DMS53 (cell line): ENCODE measurements around the gene RAB11FIP4.

Experiments used
- DNase-seq: peaks from one replicate; lab custom pipeline; 2025; lab: John Stamatoyannopoulos, UW

RAB11FIP4 gene

DNA sequence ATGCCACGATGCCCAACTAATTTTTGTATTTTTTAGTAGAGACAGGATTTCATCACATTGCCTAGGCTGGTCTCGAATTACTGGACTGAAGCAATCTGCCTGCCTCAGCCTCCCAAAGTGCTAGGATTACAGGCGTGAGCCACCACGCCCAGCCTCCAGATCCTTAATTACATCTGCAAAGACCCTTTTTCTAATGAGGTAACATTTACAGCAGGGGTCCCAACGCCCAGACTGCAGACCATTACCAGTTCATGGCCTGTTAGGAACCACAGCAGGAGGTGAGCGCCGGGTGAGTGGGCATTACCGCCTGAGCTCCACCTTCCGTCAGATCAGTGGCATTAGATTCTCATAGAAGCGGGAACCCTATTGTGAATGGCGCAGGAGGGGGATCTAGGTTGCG lies 4.0 kb upstream of the RAB11FIP4 start:
- no peak for DNase-seq

DNA sequence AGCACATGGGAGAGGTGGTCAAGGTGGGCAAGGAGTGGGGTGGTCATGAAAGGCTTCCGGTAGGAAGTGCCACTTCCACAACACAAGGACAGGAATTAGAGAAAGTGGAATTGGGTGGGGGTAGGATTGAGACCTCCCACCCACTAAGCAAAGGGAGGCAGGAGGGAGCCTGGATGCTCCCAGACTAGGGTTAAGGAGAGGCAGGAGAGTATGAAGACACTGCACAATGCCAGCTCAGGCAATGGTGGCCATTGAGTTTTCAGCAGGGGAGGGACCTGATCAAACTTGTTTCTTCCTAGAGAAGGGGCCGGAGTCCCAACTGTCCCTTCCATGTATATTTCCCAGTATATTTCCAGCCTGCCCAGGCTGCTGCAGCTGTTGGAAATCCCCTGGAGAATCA lies 3.1 kb upstream of the RAB11FIP4 start:
- no peak for DNase-seq

DNA sequence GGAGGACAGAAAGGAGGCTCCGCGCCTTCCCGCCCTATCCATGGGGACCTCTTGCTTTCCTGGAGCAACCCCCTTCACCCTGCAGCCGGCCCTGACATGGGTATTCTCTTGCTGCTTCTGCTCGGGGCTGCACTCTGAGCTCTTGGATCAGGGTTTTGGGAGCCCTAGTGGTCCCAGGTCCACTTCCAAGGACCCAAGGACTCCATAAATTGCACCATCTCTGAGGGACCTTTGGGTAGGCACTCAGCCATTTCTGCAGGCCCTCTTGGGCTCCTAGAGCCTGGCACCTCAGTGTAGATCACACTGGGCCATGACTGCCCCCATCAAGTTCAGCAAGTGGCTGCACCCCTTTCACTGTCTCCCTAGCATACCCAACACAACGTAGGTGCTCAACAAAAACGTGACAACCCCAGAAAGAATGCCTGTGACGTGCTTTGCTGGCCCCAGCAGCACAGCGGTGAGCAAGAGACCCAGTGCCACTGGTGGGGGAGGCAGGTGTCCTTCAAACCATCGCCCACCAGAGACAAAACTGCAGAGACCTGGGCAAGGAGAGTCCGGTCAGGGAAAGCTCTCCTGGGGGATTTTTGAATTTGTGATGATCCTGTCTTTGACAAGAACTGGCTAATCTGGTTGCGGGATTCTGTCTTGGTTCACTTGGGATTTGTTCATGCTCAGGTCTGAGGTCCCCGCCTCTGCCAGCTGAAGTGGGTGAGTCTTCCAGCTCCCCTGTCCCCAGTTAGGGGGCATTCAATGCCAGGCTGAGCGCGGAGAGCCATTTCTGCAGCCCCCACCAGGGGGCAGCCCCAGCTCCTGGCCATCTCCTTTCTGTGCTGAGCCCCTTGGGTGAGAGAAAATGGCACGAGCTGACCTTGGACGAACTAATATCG lies 2.5 kb upstream of the RAB11FIP4 start:
- peak; percentile 57 for DNase-seq

DNA sequence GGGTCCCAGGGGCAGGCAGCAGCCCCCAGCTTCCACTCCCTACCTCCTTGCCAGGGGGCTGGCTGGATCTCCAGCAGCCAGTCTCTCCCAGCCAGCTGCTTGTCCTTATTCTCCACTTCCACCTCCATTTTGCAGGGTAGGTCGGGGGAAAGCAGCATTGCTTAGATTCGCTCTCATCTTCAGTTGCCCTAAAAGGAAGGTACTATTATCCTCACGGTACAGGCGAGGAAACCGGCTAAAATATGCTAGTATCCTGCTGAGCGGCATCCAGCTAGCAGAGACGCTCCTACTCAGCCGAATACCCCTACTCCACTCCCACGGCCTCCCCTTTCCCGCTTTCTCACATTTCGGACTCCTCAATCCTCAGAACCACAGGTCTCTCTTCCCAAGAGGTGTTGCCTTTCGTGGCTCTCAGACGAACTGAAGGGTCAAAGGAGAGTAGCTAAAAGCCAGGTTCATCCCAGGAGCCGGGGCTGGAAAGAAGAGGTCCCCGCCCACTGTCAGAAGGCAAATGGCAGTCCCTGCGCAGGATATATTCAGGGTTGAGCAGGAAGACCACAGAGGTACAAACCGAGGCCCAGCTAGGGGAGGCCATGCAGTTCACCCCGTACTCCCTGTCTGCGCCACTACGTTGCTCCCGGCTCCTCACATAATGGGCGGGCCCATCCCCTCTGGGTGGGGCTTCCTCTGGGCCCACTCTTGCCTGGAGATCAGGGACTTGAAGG lies 1.7 kb upstream of the RAB11FIP4 start:
- DNase-seq: peak; percentile 57

DNA sequence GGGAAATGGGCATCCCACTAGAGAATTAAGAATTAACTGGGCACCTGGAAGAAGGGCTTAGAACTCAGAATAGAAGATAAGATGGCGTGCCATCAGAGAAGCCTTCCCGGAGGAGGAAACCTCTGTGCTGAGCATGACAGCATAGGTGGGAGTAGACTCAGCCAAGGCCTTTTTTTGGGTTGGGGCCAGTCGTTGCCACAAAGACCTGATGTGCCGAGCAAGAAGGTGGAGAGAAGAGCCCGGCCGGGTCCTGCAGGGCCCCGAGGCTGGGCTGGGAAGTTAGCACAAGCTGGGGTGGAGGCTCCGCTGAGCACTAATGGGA lies 1.1 kb upstream of the RAB11FIP4 start:
- no peak for DNase-seq

DNA sequence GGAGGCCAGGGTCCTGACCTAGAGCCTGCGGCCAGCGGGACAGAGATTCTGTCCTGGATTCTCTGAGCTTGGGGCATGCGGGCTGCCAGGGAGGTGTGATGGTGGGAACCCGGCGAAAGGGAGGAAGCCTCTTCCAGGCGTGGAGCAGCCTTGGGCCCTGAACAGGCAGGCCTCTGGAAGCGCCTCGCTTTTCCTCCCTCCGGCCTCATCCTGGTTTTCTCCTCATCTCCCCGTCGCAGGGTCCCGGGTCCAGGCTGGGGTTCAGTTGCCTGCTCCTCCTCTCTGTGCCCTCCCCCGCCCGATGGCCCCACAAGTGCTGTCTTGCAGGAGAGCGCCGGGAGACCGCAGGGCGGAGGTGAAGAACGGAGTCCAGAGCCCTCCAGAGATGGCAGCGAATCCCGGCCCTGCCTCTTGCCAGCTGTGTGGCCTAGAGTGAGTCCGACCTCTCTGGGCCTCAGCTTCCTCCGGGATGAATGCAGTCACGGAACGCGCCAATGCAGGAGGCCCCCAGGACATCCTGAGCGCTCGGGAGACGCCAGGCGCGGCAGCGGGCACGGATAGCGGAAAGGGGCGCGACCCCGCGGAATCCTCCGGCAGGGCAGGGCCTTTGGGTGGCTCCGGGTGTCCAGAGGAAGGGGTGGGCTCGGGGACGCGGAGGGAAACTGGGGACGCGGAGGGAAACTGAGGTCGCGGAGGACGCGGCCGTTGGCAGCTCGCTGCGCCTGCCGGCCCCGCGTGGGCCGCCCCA lies 553 bp upstream of the RAB11FIP4 start:
- DNase-seq: peak; percentile 43

DNA sequence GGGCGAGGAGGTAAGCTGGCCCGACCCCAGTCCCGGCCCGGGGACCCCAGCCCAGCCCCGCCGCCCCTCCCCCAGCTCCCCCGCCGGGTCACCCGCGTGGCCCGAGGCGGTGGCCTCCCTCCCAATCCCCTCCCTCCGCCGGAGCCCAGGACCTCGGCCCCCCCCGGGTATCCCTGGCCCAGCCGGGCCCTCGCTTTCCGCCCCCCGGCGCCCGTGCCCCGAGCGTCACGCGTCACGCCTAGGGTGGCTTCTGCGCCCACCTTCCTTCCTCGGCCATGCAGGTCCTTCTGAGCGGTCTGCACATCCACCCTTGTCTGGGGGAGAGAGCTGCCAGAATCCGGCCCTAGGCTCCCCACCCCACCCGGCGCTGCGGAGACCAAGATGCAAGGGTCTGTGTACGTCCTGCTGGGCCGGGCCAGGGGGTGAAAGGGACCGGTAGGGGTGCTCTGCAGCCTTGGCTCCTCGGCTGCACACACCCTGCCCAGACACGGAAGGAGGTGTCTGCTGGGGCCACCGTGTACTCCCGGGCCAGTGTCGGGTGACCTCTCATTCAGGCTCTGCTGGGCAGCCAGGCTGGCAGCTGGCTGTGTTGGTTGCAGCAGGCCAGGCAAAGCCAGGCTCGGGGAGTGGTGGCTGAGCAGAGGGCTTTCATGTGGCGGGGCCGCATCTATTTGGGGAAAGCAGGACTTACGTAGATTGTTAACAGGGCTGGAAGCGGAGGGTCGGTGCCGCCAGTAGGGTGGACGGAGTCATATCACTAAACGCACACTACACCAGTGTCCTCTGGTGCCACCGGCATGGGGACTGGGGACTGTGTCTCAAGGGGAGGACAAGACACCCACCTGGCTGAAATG lies 754 bp downstream of the RAB11FIP4 start:
- DNase-seq: peak; percentile 42

DNA sequence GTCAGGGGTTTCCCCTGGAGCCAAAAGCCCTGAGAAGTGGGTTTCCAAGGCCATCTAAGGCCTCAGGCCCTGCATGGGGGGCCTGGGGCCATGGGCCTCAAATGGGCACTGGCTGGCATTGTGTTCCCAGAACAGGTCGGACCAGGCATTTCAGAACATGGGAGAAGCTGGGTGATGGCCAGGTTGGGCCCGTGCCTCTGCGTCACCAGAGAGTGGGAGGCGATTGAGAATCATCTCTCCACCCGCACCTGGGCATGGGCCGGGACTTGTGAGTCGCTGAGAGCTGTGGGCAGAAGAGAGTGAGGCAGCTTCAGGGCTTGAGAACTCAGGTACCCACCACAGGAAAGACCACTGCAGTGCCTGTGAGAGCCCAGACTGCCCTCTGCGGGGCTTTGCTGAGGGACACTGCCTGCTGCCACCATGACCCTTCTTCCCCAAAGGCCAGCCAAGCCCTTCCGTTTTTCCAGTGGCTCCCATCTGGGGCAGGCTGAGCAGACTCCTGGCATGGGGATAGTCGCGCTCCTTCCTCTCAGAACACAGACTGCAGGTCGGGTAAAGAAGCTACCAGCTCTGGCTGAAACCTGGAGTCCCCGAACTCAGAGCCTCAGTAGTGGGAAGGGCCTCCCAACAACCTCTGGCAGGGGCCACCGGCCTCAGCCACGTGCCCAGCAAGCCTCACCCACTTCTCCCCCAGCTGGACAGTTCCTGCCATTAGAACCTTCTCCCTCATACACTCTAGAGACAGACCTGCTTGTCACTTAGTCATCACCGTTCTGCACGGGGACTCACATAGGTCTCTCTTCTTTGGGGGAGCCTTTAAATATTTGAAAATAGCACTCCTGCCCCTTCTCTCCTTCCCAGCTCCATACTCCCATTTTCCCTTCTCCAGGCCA lies 1.6 kb downstream of the RAB11FIP4 start:
- no peak for DNase-seq

DNA sequence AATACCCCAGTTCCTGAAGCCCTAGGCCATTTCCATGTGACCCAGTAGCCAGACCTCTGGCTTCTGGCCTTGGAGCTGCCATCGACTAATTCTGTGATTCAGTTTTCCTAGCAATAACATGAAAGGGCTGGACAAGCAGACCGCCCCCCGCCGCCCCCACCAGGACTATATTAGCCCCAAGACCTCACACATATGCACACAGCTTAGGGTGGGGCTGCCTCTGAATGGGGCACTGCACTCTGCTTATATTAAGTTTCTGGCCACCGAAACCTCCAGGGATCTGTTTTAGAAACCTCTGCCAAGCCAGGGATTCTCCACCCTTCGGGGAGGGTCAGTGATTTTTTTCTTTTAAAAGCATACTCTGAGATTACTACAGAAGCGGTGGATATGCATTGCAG lies 2.3 kb downstream of the RAB11FIP4 start:
- DNase-seq: no peak

DNA sequence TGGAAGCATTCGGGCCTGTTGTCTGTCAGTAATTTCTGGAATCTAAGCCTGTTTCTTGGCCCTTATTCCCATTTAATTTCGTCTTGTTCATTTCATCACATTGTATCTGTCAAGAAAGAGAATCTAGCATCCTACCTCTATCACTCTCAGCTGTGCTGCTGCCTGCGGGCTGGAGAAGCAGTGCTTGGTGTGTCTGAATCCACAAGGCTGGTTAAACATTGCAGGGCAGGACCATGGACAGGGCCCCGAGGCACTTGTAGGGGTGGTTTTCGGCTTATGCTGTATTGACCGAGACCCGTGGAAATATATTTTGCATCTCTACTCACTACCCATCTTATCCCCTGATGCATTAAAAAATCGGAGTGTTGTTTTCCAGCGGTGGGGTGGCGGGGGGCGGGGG lies 3.1 kb downstream of the RAB11FIP4 start:
- DNase-seq: no peak

DNA sequence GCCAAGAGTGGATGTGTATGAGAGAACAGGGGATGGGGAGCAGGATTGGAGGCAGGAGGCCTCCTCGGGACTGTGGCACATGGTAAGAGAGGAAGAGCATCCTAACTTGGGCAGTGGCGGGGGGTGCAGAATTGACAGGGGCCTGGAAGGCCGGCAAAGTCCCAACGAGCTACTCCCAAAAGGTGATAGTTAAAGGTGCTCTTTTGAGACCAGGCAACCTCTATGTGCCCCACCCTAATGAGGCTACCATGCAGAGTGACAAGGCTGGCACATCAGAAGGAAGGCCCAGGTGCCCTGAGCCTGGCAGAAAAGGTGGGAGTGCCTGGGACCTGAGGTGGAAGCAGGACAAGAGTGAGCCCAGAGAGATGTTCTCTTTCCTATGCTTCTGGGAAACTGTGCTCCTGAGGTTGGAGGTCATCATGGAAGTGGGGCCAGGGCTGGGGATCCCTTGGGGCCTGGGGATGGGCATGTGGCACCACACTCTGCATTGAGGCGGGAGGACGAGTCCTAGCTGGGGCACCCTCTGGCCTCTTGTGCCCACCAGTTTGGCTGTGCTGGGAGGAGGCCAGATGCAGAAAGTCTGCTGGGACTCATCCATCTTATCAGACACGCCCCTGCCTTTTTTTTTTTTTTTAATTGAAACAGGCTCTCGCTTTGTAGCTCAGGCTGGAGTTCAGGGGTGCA lies 5.9 kb downstream of the RAB11FIP4 start:
- DNase-seq: no peak

DNA sequence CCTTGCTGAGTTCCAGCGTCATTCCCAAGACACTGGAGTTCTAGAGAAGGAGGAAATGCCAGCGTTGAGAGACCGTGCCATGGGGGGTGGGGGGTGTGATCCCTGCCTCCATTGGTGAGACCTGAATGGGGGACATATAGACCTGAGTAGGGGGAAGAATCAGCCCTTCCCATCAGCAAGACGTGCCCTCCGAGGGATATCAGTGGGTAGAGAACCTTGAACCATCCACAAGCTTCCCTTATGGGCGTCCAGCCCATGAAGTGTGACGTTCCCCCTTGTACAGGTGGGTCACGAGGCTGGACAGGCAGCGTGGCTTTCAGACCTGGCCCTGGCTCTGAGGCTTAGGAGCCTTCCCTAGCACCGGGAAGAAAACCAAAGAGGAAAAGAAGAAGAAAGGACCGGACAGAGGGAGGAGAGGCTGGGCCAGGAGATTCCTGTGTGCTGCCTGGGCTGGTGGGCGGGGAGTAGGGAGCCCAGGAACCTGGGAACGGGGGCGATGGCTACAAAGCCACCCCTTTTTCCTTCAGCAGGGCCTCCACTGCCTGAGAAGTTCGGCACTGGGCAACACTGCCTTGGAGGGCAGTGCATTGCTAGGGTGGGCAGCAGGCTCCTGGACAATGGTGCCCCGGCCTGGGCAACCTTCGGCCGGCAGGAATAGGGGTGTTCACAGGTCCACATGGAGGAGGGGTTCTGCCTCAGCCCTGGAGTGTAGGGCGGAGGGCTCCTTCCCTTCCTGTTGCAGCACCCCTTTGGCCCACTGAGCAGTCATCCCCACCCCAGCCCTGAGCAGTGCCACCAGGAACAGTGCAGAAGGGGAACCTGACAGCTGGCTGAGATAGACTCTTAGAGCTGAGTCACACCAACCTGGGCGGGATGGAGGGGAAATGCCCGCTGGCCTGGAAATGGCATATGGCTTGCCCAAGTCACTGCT lies 7.2 kb downstream of the RAB11FIP4 start:
- DNase-seq: no peak

DNA sequence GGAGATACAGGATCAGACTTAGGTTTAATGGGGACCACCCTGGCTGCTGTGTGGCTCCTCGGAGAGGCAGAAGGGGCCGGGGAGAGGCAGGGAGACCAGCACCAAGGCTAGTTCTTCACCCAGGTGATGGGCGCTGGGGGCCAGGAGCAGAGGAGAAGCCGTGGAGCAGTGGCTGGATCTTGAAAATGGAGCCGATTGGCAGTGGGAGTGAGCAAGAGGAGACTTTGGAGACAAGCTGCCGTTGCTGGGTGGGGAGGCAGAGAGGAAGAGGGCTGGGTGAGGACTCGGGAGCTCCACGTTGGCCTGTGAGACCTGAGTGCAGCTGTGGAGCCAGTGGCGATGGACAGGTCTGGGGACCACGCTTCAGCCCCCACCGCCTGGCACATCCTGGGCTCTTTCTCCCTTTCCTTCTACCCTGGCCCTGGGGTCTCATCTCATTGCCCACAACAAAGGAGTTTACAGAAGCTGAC lies 9.0 kb downstream of the RAB11FIP4 start:
- no peak for DNase-seq

DNA sequence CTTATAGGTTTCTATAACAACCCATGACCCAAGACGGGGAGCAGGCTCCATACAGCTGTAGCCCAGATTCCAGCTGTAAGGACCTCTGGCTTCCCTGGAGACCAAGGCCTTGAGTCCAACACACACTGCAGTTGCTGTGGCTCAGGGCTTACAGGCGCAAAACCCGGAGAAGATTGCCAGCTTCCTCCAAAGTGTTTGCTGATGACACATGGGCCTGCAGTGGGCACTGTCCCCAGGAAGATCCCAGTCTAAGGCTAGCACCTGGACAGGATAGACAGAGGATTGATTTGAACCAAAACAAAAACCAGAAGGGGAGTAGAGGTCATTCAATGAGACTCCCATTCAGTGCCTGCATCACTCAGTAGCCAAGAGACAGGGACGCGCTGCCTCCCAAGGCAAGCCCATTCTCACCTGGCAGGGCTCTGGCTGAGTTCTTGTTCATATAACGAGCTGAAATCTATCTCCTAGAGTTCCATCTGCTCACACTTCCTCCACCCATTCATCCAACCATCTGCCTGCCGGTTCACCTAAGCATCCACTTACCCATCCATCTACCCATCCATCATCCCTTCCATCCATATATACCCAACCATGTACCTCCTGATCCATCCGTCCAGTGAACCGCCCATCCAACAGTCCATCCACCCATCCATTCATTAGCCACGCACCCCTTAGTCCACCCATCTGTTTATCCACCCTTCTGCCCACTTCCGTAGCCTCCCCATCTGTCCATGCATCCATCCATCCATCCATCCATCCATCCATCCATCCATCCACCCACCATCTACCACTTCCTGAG lies 10.2 kb downstream of the RAB11FIP4 start:
- peak; percentile 6 for DNase-seq

DNA sequence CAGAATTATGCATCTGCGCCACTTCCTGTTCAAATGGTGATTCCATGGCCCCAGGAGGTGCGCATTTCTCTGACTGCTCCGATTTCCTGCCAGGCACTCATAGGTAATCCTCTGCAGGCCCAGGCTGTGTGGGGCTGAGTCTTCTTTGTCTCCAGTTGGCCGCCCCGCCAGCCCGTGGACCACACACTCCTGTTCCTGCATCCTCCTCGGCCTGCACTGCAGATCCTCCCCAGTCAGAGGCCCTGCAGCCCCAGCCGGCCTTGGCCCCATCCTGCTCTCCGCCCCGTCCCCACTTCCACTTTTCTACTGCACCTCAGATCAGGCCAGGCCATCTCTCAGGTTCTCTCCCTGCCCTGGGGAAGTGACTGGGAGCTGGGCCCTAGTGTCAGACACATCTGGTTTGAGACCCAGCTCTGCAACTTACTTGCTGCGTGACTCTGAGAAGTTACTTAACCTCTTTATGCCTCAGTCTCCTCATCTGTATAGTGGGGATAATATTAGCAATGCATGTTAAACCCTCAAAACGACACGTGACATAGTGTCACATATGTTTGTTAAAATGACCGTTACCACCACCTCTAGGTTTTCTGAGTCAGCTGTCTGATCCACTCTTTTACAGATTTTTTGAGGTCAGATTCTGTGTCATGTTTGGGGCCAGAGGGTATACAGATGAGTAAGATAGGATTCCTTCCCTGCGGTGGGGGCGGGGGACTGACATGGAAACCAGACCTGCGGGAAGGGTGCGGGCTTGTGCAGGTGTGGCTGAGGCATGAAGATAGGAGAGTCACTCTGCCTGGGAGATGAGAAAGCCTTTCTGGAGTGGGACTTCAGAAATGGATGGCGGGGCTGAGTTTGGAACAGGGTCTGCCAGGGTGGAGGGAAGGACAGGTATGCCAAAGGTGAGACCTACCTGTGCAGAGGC lies 12.8 kb downstream of the RAB11FIP4 start:
- DNase-seq: no peak

DNA sequence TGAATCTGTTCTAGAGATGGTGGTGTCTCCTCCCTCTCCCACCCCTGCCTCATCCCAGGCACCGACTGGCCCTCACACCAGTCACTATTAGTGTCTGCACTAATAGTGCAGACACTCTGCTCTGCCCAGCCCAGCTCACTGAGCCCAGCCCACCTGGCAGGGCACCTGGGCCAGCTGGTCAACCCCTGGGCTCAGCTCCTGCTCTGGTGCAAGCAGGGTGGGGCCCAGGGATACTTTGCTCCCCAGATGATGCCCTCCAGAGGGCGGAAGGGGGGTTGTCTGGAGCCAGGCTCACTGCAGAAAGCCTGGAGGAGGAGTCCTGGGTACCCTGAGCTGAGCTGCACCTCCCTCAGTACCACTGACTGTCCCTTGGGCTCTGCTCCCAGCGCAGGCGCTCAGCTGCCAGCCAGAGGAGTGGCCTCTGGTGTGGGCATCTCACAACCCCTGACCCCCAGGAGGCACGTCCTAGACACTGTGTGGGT lies 14.5 kb downstream of the RAB11FIP4 start:
- no peak for DNase-seq

DNA sequence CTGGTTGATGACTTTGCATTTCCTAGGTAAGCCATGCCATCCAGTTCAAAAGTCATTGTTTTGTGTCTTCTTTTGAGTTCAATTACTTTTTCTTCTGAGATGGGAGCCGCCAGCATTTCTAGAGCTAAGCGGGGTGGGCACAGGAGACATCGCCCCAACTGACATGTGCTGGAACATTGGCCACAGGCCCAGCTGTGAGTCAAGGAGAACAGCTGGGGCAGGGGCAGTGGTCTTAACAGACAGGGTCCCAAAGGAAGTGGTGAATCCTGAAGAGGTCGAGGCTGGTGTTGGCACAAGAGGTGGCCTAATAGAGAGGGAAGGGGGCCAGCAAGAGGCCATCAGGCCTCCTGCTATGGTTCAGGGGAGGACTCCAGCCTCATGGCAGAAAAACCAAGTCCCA lies 17.1 kb downstream of the RAB11FIP4 start:
- no peak for DNase-seq
